ENCODE measurements around the gene VSIG10L.

DNA sequence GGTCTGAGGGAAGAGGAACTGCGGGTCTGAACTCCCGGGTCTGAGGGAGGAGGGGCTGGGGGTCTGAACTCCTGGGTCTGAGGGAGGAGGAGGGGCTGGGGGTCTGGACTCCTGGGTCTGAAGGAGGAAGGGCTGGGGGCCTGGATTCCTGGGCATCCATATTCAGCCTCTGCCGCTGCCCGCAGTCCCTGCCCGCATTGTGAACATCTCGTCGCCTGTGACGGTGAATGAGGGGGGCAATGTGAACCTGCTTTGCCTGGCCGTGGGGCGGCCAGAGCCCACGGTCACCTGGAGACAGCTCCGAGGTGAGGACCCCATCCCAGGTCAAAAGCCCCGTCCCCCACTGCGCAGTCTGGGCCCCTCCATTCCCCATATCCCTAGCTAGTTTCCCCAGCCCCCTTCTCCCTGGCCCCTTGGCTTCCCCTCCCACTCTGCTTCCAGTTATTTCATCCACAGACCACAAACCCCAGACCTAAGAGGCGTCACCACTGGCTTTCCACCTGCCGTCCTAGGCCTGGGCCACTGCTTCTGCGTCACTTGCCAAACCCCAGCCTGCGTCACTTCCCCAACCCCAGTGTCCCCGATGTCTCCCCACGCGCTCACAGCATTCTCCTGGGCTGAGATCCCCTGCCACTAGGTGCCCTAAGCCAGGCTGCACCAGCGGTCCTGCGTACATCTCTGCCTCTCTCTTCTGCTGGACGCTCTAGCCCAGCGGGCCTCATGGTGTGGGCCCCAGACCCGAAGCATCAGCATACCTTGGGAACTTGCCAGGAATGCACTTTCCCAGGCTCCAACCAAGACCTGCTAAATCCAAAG is 16.6 kb downstream of the VSIG10L start:
- TF ChIP-seq POLR2AphosphoS5 (IDR thresholded peaks at IDR 0.05) (no peak), EP300 (IDR thresholded peaks at IDR 0.05; ENCODE audit: low read depth) (no peak)
- TF ChIP-seq, protein P1, sequence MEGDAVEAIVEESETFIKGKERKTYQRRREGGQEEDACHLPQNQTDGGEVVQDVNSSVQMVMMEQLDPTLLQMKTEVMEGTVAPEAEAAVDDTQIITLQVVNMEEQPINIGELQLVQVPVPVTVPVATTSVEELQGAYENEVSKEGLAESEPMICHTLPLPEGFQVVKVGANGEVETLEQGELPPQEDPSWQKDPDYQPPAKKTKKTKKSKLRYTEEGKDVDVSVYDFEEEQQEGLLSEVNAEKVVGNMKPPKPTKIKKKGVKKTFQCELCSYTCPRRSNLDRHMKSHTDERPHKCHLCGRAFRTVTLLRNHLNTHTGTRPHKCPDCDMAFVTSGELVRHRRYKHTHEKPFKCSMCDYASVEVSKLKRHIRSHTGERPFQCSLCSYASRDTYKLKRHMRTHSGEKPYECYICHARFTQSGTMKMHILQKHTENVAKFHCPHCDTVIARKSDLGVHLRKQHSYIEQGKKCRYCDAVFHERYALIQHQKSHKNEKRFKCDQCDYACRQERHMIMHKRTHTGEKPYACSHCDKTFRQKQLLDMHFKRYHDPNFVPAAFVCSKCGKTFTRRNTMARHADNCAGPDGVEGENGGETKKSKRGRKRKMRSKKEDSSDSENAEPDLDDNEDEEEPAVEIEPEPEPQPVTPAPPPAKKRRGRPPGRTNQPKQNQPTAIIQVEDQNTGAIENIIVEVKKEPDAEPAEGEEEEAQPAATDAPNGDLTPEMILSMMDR (IDR thresholded peaks at IDR 0.05), result no peak

All from transverse colon (tissue), 4 donors.